Nucleus accumbens (tissue), 56 donors: ENCODE results near the gene NPHP4.

ENCODE experiments used
- DNase-seq, 56 donors: peaks; one replicate each; lab custom pipeline; 2025; lab: John Stamatoyannopoulos, UW

NPHP4 gene

GRCh38 chr1:5905436-5905835, 86.8 kb downstream of the NPHP4 start:
- DNase-seq = no peak

DNA sequence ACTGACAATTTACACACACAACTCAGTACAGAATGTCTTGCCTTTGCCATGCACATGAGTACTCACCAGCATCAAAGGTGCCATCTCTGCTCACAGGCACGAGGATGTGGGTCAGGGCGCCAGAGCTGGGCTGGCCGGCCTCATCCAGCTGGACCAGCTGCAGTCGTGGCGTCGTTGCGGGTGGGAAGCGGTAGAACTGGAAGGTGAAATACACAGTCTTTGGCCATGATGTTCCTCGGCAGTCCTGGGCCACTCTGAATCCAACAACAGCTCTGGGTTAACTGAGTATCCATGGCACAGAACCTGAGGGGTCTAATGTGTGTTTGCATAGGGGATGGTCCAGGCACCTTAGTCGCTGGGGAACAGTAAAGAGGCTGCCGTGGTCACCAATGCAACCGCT, 87.7 kb downstream of the NPHP4 start:
- DNase-seq = no peak

GRCh38 chr1:5903680-5904079, 88.5 kb downstream of the NPHP4 start:
- no peak for DNase-seq

- no peak for DNase-seq
Measured at GRCh38 chr1:5903031-5903430, 89.2 kb downstream of the NPHP4 start.

DNA sequence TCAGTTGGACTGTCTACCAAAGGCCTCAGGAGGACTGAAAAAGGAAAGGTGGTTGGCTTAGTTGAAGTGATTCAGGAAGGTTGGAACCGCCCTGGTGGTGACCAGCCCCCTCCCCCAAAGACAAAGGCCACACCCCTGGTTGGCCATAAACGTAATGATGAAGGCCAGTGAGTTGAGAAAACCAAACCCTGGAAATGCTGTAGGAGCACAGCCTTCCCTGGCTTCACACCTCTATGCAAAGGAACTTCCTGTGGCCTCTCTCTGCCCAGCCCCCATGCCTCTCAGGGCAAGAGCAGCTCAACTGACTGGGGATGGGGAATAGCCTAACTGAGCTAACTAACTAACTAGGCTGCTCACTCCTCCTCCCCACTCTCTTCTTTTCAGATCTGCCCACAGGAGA, 90.4 kb downstream of the NPHP4 start:
- DNase-seq = no peak

DNA sequence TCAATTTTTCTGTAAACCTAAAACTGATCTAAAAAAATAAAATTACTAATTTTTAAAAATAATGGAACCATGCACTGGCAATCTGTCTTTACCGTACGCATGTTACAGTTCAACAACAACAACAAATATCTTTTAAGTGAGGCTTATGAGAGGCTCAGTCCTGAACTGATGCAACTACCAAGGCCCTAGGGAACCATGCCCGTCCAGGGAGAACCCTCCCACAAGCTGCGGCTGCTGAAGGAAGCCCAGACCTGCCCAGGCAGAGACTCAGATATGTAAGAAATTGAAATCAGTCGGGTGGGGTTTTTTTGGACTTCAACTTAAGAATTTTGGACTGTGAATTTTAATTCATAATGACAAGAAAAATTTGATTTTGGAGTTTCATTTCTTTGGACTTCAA, 91.1 kb downstream of the NPHP4 start:
- DNase-seq = no peak

DNA sequence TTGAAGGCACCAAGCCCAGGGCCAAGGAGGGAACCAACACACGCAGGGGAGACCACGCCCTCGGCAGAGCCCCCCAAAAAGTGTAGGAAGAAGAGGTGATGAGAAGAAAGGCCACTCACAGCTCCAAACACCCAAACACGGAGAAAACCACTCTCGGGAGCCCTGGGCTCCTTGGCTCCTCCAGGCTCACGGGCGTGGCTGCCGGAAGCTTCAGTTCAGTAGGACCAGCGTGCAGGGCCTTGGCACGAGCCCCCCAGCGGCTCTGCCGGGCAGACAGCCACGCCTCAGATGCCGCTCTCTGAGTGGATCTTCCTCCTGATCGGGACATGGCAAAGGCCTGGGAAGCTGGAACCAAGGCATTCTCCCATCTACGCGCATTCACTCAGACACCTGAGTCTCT, 94.0 kb downstream of the NPHP4 start:
- DNase-seq = no peak

DNA sequence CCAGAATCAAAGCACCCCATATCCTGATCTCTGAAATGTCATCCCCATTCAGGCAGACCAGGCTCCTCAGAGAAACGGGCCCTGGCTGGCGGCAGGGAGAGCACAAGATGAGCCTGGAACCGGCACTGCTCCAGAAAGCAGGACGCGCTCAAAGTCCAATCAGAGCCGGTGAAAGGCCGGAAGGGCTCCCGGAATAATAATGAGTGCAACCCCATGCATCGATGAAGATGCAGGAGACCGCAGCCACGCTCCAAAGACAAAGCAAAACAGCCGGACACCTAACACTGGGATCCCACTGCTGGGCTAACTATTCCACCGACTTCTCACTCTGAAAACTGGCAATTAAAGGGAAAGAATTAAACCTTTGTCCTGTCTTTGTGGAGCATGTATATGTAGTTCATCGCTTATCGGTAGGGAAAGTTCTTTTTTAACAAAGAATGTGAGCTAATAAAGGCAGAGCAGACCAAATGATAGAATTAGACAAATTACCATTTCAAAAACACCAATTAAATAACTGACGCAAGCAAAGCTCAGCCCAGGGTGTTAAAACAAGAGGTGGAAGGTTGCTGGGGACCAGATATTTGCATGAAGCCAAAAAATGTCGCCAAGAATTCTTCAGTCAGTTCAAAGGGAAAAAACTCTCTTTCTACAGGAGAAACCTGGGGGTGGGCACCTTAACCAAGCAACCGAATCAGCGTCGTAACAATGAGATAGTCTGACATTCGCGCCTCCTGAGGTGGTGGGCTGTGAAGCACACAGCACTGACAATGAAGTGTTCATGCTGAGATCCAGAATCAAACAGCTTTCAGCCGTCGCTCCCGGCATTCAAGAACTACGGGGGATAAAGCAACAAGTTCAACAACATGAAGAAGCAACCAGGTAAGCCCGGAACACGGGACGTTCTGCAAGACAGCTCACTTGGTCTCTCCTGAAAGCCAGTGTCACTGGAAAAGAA, 95.2 kb downstream of the NPHP4 start:
- DNase-seq = peak in 33 of 56 donors; percentile 9 to 65 (median 28)

DNA sequence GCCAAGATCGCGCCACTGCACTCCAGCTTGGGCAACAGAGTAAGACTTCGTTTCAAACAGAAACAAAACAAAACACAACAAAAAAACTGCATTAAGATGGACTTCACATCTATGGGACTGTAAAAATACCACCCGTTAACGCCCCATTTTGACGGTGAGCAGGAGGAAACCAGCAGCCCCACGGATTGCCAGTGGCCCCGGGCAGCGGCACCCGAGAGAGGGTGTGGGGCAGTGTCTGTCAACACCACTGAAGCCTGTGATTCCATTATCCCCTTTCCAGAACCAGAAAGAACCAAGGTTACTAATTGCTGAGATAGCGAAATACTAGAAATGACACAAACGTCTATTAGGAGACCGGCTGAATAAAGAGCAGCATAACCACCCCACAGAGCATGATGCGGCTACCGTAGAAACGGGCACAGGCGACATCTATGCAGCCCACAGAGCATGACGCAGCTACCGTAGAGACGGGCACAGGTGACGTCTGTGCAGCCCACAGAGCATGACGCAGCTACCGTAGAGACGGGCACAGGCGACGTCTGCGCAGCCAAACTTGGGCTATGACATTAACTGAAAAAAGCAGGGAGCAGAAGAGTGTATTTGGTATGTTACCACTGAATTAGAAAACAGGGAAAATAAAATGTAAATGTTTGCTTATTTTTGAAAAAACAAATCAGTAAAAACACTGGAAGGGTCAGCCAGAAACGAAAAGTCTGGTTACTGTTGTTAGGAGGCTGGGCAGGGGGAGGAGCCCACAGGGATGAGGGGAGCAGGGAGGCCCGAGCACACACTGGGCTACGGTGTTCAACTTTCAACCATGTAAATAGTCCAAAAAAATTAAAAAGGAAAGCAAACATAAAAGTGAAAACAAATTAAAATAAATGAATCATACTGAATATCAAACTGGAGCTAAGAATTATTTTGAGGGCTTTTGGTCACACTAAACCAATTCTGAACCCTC, 96.5 kb downstream of the NPHP4 start:
- DNase-seq = peak in 20 of 56 donors; percentile 10 to 60 (median 21)

GRCh38 chr1:5893699-5894278, 98.4 kb downstream of the NPHP4 start:
- DNase-seq = peak in 1 of 56 donors; percentile 9

DNA sequence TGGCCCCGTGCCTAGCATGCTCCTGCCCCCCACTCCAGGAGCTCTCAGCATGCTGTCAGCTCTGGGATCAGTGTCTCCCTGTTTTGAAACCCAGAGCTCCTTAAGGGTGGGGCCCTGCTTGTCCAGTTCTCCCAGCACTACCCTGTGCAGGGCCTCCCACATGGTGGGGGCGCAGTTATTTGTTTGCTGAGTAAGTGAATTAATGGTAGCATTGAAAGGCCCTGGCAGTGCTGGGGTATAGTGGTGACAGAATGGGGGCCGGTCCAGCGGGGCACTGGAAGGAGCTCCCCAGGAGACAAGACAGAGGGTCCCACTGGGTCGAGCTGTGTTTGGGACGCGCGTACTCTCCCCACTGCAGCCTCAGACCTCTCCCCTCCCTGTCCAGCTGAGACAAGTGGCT, 99.9 kb downstream of the NPHP4 start:
- no peak for DNase-seq

- no peak for DNase-seq
Measured at GRCh38 chr1:5891736-5892135, 100.5 kb downstream of the NPHP4 start.

- no peak for DNase-seq
Measured at GRCh38 chr1:5891137-5891536, 101.1 kb downstream of the NPHP4 start.

GRCh38 chr1:5890346-5891106, 101.7 kb downstream of the NPHP4 start:
- no peak for DNase-seq

DNA sequence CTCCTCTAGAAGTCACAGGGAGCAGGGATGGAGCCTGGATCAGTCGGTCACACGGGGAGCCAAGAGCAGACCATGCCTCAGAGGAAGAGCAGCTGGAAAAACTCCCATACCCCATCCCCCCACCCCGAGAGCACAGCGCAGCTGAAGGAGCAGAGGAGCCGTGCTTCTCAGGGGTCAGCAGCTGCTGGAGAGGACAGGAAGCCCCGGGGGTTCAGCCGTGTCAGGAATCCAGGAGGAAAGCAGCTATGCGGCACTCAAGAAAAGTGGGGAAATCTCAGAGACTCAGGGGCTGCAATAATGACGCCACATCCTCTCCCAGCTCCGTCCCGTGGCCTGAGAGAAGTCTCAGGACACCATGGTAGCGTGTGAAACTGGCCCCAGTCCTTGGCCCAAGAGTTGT, 102.3 kb downstream of the NPHP4 start:
- peak in 1 of 56 donors; percentile 11 for DNase-seq

DNA sequence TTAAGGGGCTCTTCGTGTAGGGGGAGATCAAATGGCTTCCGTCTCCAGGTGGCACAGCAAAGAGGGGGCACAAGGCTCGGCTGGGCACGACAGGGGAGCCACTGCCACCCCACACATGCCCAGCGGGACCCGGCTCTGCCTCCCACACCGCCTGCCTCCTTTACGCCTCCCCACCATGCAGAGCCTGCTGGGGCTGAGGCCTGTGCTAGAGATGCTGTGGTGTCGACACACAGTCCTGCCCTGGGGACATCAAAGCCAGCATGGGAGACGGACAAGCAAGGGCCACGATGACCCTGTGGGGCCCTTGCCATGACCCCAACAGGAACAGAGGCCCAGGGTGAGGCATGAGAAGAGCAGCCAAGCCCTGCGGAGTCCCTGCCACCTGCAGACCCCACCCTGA, 102.8 kb downstream of the NPHP4 start:
- no peak for DNase-seq

GRCh38 chr1:5888606-5889211, 103.5 kb downstream of the NPHP4 start:
- DNase-seq = peak in 4 of 56 donors; percentile 14 to 29 (median 24)

DNA sequence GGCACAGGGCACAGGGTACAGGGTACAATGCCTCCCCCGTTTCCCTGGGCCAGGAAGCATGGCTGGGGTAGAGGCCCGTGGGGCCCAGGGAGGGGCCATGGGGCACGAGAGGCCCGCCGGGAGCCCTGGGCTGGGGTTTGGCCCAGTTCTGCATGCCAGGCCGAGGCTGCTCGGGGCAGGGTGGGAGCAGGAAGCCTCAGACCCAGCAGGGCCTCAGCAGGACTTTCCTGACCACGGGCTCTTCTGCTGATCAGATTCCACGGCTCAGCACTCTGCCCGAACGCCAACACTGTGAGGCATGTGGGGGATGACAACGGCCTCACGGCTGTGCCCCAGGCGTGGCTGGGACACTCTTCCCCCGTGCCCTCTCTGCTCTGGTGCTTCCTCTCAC, 104.3 kb downstream of the NPHP4 start:
- DNase-seq = no peak

DNA sequence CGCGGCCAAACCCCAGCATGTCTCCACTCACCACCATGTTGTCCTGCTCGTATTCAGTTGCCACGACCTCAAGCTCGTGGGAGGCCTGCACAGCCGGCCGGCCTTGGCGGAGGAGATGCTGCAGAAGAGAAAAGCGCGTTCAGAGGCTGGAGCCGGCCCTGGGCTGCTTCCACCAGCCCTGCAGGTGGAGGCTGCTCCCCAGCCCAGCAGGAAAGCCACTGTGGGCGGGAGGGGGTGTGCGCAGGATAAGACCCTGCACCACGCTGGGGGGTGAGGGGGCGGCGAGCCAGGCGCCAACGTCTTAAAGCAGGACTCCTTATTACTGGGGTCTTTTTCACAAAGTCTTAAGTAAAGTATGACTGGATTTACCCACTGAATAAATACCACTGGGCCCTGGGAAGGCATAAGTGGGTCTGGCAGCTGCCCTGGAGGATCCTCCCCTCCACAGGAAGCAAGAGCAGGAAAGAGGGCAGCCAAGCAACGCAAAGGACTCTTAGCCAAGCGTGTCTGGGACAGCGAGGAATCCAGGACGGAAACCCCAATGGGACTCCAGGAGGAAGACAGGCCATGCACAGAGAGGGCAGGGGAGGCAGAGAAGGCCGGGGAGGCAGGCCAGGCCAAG, 104.8 kb downstream of the NPHP4 start:
- DNase-seq = no peak
